RWPE1 (cell line): ENCODE measurements around the gene WWTR1.

Experiments
- CTCF ChIA-PET: fragments of 350-600 bp; sonication (Branson Sonifier 250); formaldehyde crosslinking; extraction: SDS; loops from one replicate; lab custom pipeline; 2021; lab: Yijun Ruan, JAX
- POLR2A ChIA-PET: fragments of 400-600 bp; formaldehyde crosslinking; extraction: SDS; loops from one replicate; lab custom pipeline; 2020; ENCODE audit warnings: antibody characterized with exemption; ENCODE audit not compliant: low non-redundant PET; lab: Yijun Ruan, JAX
- DNase-seq: peaks from one replicate; pipeline ENCODE4 v3.0.0; 2012; ENCODE audit warnings: low spot score
- H3K27ac ChIP-seq: fragments of 450-650 bp; 2 replicates; pipeline ENCODE4 v1.5.1; 2017
- CTCF ChIP-seq: fragments of 450-650 bp; conservative IDR thresholded peaks from 2 replicates; pipeline ENCODE4 v1.5.1; 2017; ENCODE audit warnings: low read depth, mild to moderate bottlenecking

Gene WWTR1

GRCh38 chr3:149493315-149494021 lies 164.4 kb downstream of the WWTR1 start:
- CTCF ChIA-PET: interaction anchor here (0.6 to 0.9 kb wide), 3 partner anchors 9 to 141 kb away, joined by 3 read pairs; no protein-coding TSS in a partner anchor
- no peak for TF ChIP-seq CTCF

GRCh38 chr3:149490260-149490971 lies 167.4 kb downstream of the WWTR1 start:
- no peak for DNase-seq
- no peak overlapping the region for H3K27ac ChIP-seq
- TF ChIP-seq CTCF: no peak
- ChIA-PET CTCF (interaction anchor here (0.5 to 1.1 kb wide), 4 partner anchors 18 to 276 kb away, joined by 3 to 8 read pairs (median 4); no protein-coding TSS in a partner anchor), POLR2A (no interaction called here)

More at GRCh38 chr3:149493315-149494021, 164.4 kb downstream of the WWTR1 start:
- DNase-seq: no peak
- H3K27ac ChIP-seq: no peak overlapping the region
- POLR2A ChIA-PET: no interaction called here

GRCh38 chr3:149489060-149489690 lies 168.7 kb downstream of the WWTR1 start:
- no peak overlapping the region for H3K27ac ChIP-seq
- ChIA-PET CTCF (interaction anchor here (0.6 to 1.3 kb wide), 7 partner anchors 9 to 394 kb away, joined by 3 read pairs; no protein-coding TSS in a partner anchor), POLR2A (no interaction called here)
- peak; percentile 45 for TF ChIP-seq CTCF
- DNase-seq: no peak

GRCh38 chr3:149487598-149488197 lies 170.1 kb downstream of the WWTR1 start:
- TF ChIP-seq CTCF: 0 out of 2 replicates have a peak, but pooled peaks have one; percentile 13

GRCh38 chr3:149486726-149487125 lies 171.1 kb downstream of the WWTR1 start:
- CTCF ChIA-PET: interaction anchor here (0.6 to 0.7 kb wide), 3 partner anchors 8 to 328 kb away, joined by 3 read pairs; no protein-coding TSS in a partner anchor
- no peak overlapping the region for H3K27ac ChIP-seq
- no peak for DNase-seq
- TF ChIP-seq CTCF: no peak
- POLR2A ChIA-PET: no interaction called here

More at GRCh38 chr3:149487598-149488197, 170.1 kb downstream of the WWTR1 start:
- H3K27ac ChIP-seq: no peak overlapping the region
- CTCF ChIA-PET: interaction anchor here (0.6 to 1.0 kb wide), 7 partner anchors 9 to 327 kb away, joined by 3 read pairs; no protein-coding TSS in a partner anchor
- no peak for DNase-seq
- POLR2A ChIA-PET: no interaction called here
